HG02885 (cell line): ENCODE measurements around the gene ATP6V1F.
A peak's percentile ranks its signal among the peaks of the same experiment; 100 is the strongest.
"Not testable (repeated sequence)": the region's sequence is repeated elsewhere in the genome, so short reads cannot be mapped to it uniquely, and the experiment has no call there.

Source experiments
- ATAC-seq: cut with Tn5 transposase; IDR thresholded peaks from one replicate; pipeline ENCODE4 v1.9.1; 2021; ENCODE audit warnings: mild to moderate bottlenecking; ENCODE audit not compliant: unreplicated experiment, poor library complexity

The ATP6V1F gene

GRCh38 chr7:128912709-128913495 lies 50.2 kb downstream of the ATP6V1F start:
- ATAC-seq, result not testable (repeated sequence)

GRCh38 chr7:128913870-128914565 lies 51.4 kb downstream of the ATP6V1F start:
- no peak for ATAC-seq

- ATAC-seq, result peak; percentile 48
Measured at GRCh38 chr7:128914566-128915151, 52.0 kb downstream of the ATP6V1F start.

GRCh38 chr7:128915271-128915819 lies 52.7 kb downstream of the ATP6V1F start:
- no peak for ATAC-seq
